ENCODE results near the gene TNPO2. TPM values are rescaled to one million over a fixed set of nuclear protein-coding genes. Genes with fewer than 3 reads are reported as not detected.
A peak's percentile ranks its signal among the peaks of the same experiment; 100 is the strongest.

The TNPO2 gene
- total RNA-seq, 4 donors from 2014 or later = 25.5 to 57.8 (median 43.5) TPM

DNA sequence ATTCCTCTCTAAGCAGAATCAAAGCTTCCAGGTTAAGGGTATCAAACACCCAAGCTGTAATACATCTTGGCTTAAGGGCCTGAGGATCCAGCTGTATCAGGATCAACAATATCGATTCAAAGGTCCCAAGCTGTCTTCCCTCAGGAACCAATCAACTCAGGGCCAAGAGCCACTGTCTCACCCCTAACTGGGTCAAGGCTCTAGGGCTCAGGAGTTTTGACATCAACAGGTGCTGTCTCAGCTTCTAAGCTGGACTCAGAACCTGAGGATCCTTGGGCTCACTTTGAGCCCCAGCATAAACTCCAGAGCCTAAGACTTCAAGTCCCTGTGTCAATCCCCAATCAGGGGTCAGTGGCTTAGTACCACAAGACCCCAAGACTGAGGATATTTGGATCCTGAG lies 28.2 kb downstream of the TNPO2 start:
- no peak for TF ChIP-seq POLR2A (IDR thresholded peaks at IDR 0.05)
- TF ChIP-seq, protein P1, sequence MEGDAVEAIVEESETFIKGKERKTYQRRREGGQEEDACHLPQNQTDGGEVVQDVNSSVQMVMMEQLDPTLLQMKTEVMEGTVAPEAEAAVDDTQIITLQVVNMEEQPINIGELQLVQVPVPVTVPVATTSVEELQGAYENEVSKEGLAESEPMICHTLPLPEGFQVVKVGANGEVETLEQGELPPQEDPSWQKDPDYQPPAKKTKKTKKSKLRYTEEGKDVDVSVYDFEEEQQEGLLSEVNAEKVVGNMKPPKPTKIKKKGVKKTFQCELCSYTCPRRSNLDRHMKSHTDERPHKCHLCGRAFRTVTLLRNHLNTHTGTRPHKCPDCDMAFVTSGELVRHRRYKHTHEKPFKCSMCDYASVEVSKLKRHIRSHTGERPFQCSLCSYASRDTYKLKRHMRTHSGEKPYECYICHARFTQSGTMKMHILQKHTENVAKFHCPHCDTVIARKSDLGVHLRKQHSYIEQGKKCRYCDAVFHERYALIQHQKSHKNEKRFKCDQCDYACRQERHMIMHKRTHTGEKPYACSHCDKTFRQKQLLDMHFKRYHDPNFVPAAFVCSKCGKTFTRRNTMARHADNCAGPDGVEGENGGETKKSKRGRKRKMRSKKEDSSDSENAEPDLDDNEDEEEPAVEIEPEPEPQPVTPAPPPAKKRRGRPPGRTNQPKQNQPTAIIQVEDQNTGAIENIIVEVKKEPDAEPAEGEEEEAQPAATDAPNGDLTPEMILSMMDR (IDR thresholded peaks at IDR 0.05) = no peak
- Histone ChIP-seq H3K27me3 (no peaks in the 10 kb centered on the region), H3K4me3 (peak overlapping the region; percentile 80 to 97 (median 90)), H3K4me1 (peaks cover 16 to 24% (median 17%) of the 10 kb centered on the region in 3 donors), H3K27ac (peak overlapping the region in 2 of 4 donors; percentile 82 to 90), H3K9me3 (no peaks in the 10 kb centered on the region), H3K36me3 (peaks cover 0 to 37% (median 5%) of the 10 kb centered on the region in 3 donors)
- intact Hi-C loops (cut with DNase I) = no loop called here
- DNase-seq = no peak
- 60 to 82% methylated on average over 1 of the region's 1 CpG for WGBS, 2 donors

DNA sequence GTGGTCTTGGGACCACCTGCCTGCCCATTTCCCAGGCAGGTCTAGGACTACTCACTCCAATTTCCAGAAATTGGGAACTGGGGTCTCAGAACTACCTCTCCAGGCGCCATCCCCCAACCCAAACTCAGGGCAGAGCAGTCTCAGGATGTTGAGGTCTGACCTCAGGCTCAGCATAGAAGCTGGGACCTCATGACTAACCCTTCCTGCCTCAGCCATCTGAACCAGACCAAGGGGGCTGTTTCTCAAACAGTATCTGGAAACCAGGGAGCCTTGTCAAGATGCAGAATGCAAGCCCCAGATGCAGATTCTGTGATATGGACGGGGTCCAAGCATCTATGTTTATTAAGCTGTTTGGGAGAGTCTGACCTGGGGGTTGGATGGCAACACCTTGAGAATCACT lies 28.6 kb downstream of the TNPO2 start:
- no peak for TF ChIP-seq POLR2A (IDR thresholded peaks at IDR 0.05)
- TF ChIP-seq, protein P1 (IDR thresholded peaks at IDR 0.05) = no peak
- peak overlapping the region in 1 of 4 donors; percentile 88 for H3K4me3 ChIP-seq
- peaks cover 16 to 24% (median 17%) of the 10 kb centered on the region in 3 donors for H3K4me1 ChIP-seq
- no peaks in the 10 kb centered on the region for H3K27me3 ChIP-seq
- no peak for DNase-seq
- intact Hi-C loops (cut with DNase I) = no loop called here
- peaks cover 0 to 33% (median under 1%) of the 10 kb centered on the region in 3 donors for H3K36me3 ChIP-seq
- H3K9me3 ChIP-seq = no peaks in the 10 kb centered on the region
- 80 to 88% methylated on average over 1 of the region's 2 CpGs for WGBS, 2 donors
- no peak overlapping the region for H3K27ac ChIP-seq

GRCh38 chr19:12694641-12695040 lies 29.1 kb downstream of the TNPO2 start:
- Histone ChIP-seq H3K27ac (no peak overlapping the region), H3K36me3 (peaks cover 0 to 31% (median 0%) of the 10 kb centered on the region in 3 donors), H3K27me3 (no peaks in the 10 kb centered on the region), H3K4me1 (peaks cover 16 to 24% (median 17%) of the 10 kb centered on the region in 3 donors), H3K9me3 (no peaks in the 10 kb centered on the region), H3K4me3 (no peak overlapping the region)
- intact Hi-C loops (cut with DNase I) = no loop called here
- TF ChIP-seq, protein P1 (IDR thresholded peaks at IDR 0.05) = no peak
- no peak for TF ChIP-seq POLR2A (IDR thresholded peaks at IDR 0.05)
- 90 to 96% methylated on average over 2 to 5 of the region's 16 CpGs for WGBS, 2 donors
- DNase-seq = no peak

- H3K4me3 ChIP-seq = no peak overlapping the region
- peaks cover 16 to 24% (median 17%) of the 10 kb centered on the region in 3 donors for H3K4me1 ChIP-seq
- H3K27me3 ChIP-seq = no peaks in the 10 kb centered on the region
- intact Hi-C loops (cut with DNase I) = no loop called here
- H3K9me3 ChIP-seq = no peaks in the 10 kb centered on the region
- H3K27ac ChIP-seq = no peak overlapping the region
- WGBS, 2 donors = 79 to 84% methylated on average over 3 of the region's 5 CpGs
- H3K36me3 ChIP-seq = peaks cover 0 to 25% (median 0%) of the 10 kb centered on the region in 3 donors
- no peak for DNase-seq
- TF ChIP-seq, protein P1 (IDR thresholded peaks at IDR 0.05) = no peak
- no peak for TF ChIP-seq POLR2A (IDR thresholded peaks at IDR 0.05)
Measured at GRCh38 chr19:12692960-12693359, 30.8 kb downstream of the TNPO2 start.

- intact Hi-C loops (cut with DNase I) = no loop called here
- TF ChIP-seq, protein P1 (IDR thresholded peaks at IDR 0.05) = no peak
- TF ChIP-seq POLR2A (IDR thresholded peaks at IDR 0.05) = no peak
- Histone ChIP-seq H3K27me3 (no peaks in the 10 kb centered on the region), H3K36me3 (peaks cover 0 to 28% (median 0%) of the 10 kb centered on the region in 3 donors), H3K27ac (no peak overlapping the region), H3K4me3 (no peak overlapping the region), H3K4me1 (peaks cover 0 to under 1% (median 0%) of the 10 kb centered on the region in 3 donors), H3K9me3 (no peaks in the 10 kb centered on the region)
- WGBS, 2 donors = 76 to 83% methylated on average over 11 to 19 of the region's 26 CpGs
- DNase-seq = no peak
Measured at GRCh38 chr19:12689581-12690216, 34.0 kb downstream of the TNPO2 start.

All from esophagus squamous epithelium (tissue), 5 donors.